ENCODE results near the gene PSMC5.

PSMC5 gene

DNA sequence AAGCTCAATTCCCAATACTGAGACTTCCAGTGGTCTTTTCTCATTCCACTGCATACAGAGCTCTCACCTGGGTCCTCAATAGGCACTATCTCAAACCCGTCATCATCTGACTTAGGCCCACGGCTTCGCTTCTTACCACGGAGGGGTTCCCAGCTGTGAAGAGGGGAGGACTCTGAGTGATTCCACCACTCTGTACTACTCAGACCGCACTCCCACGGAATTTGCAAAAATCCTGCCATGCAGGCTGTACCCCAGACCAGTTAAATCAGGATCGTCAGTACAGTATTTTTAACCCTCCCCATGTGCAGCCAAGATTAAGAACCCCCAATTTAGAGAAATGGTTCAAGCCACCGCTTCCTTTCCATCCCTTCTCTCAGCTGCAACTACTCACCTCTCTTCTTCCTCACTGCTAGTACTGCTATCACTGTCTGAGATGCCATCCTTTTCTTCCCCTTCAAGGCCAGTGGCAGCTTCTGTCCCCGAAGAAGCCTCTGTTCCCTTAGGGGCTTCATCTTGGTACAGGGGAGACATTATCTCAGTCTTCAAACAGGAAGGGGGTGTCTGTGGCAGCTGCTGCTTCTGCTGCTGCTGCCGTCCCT is 6.2 kb upstream of the PSMC5 start:
- DNase-seq (ENCODE audit: low read depth in 3 of 3) = no peak

DNA sequence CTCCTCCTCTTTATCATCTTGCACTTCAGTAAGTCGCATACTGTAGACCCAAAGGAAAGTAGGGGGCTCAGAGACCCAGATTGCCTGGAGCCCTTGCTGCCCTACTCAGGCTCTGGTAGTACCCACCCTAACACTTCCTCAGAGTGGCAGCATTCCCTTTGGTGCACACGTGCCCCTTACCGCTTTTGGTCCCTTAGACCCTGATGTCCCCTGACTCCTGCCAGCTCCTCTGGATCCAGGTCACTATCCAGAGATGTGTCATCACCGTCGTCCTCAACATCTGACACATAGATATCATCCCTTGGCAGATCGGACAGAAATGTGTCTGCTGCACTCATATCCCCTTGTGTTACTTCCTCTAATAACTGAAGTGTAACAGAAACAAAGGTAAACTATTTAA is 5.4 kb upstream of the PSMC5 start:
- no peak for DNase-seq (ENCODE audit: low read depth in 3 of 3)

DNA sequence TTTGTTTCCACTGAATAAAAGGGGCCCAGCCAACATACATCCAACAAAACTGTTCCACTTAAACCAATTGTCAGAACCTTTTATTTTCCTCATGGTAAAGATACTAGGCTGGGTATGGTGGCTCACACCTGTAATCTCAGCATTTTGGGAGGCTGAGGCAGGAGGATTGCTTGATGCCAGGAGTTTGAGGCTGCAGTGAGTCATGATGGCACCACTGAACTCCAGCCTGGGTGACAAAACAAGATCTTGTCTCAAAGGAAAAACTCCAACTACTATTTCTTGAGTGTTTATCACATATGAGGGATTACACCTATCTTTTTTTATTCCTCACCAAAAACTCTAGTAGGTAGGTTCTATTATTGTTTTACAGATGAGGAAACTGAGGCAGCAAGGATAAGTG is 4.7 kb upstream of the PSMC5 start:
- DNase-seq (ENCODE audit: low read depth in 3 of 3) = no peak

DNA sequence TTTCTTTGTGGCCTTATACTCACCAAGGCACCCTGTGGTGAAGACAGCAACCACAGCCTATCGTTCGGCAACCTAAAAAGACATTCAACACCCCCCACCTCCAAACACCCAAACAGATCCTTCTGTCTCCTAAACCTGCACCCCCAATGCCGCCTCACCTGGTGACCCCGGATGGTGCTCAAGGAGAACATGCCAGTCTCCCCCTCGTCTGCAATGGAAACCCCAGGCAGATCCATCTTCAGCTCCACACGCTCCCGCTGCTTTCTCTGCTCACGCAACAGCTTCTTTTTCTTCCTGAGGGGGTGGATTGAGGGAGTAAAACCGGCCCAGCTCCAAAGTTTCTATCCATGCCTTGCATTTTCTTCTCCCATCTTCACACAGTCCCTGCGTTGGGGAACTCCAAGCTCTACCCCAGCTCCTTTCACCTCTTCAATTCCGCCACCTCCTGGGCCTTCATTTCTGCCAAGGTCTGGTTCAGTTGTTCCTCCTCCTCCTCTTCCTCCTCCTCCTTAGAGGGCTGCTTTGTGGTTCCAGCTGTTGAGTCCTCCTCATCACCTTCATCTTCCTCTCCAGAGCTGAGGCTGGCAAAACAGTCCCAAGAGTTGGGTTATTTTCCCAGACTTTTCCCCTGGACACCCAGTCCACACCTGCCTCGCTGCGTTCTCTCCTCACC is 3.4 kb upstream of the PSMC5 start:
- DNase-seq (ENCODE audit: low read depth in 3 of 3) = no peak

DNA sequence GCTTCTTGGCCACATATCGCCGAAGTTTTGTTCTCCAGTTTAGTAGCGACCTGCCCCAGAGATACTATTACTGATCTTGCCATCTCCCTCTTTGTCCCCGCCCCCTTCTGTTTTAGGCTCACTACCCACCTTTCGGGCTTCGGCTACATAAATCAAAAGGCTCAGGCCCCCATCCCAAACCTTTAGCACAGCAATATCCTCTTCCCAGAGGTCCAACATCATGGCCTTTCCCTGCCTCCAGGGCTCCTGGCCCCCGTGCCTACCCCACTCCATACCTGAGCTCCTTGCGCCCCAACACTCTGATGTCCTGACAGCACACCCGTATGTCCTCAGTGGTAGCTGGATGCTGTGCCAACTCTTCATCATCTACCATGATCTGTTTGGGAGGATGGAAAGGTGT is 2.9 kb upstream of the PSMC5 start:
- no peak for DNase-seq (ENCODE audit: low read depth in 3 of 3)

DNA sequence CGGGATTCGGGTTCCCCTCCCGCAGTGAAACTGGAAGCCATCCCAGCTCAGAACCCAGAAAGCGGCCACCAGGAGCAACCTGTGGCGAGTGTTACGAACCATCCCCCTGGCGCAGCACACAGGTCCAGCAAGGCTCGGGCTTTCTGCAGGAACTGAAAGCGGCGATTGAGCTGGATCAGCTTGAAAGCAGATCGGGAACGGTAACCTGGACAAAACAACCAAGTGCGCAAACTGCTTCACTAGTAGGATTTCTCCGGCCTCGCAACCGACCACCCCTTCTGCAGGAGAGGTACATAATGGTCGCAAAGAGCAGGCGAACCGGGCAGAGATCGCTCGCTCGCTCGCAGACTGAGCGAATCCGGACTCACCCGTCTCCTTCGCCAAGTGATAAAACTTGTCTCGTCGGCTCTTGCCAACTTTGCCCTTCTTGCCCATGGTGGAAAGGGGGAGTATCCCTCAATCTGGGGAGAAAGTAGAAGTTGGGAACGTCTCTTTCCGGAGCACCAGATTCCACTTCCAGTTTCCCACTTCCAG is 696 bp upstream of the PSMC5 start:
- no peak for DNase-seq (ENCODE audit: low read depth in 3 of 3)

DNA sequence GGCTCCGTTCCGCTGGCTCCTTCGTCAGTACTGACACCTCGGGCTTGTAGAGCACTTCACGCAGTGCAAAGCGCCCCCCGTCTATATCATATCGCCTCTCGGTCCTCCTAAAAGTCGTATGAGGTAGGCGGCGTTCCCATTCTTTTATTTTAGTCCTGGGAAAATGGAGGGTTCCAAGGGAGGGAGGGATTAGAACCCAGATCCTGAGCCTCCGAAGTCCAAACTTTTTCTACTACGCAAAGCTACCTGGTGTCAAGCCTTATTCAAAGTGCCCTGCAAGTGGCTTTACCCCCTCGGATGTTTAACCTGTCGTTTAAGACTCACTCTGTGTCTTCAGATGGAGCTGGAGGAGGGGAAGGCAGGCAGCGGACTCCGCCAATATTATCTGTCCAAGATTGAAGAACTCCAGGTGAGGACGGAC is 580 bp downstream of the PSMC5 start:
- DNase-seq (ENCODE audit: low read depth in 3 of 3) = no peak

DNA sequence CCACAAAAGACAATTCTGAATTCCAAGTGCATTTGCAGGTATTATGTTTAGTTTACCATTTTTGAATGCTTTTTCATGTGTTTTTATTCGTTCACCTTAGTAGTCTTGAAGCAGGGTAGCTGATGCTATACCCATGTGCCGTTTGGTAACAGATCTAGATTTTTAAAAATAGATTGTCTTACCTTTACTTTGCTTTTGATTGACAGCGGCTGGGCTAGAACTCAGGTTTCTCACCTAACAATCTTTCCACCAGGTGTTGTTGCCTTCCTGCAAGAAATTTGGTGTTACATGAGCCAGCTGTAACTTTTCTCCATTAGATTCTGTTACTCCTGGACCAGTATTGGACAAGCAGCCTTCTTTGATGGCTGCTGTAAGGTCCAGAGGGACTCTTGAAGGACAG is 1.7 kb downstream of the PSMC5 start:
- DNase-seq (ENCODE audit: low read depth in 3 of 3) = no peak

DNA sequence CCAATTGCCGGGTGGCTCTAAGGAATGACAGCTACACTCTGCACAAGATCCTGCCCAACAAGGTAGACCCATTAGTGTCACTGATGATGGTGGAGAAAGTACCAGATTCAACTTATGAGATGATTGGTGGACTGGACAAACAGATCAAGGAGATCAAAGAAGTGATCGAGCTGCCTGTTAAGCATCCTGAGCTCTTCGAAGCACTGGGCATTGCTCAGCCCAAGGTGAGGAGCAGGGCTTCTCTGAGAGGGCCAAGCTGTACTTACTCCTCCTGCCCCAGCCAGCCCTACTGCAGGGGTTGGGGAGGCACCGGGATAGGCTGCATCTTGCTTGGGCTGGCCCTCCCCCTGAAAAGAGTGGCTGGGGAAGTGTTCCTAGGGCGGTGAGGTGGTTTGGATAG is 3.0 kb downstream of the PSMC5 start:
- DNase-seq (ENCODE audit: low read depth in 3 of 3) = no peak

DNA sequence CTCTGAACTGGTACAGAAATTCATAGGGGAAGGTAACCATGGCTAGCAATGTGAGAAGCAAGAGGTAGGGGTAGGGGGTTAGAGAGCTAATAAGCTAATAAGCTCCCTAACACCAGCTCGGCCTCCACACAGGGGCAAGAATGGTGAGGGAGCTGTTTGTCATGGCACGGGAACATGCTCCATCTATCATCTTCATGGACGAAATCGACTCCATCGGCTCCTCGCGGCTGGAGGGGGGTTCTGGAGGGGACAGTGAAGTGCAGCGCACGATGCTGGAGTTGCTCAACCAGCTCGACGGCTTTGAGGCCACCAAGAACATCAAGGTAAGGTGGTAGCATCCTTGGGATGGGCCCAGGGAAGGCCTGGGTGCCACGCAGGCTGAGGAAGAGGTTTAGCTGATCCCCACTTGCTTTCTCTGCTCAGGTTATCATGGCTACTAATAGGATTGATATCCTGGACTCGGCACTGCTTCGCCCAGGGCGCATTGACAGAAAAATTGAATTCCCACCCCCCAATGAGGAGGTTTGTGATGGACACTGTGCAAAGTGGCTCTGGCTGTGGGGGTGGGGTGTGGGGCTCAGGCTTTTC is 3.8 kb downstream of the PSMC5 start:
- DNase-seq (ENCODE audit: low read depth in 3 of 3) = no peak

DNA sequence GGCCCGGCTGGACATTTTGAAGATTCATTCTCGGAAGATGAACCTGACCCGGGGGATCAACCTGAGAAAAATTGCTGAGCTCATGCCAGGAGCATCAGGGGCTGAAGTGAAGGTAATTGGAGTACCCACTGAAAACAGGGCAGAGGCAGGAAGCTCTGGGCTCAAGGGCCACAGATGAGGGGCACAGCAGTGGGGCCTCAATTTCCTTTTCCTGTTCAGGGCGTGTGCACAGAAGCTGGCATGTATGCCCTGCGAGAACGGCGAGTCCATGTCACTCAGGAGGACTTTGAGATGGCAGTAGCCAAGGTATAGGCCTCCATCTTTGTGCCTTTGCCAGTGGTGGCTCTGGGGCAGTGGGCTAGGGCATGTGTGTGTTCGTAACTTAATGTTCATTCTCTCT is 4.3 kb downstream of the PSMC5 start:
- DNase-seq (ENCODE audit: low read depth in 3 of 3) = no peak

DNA sequence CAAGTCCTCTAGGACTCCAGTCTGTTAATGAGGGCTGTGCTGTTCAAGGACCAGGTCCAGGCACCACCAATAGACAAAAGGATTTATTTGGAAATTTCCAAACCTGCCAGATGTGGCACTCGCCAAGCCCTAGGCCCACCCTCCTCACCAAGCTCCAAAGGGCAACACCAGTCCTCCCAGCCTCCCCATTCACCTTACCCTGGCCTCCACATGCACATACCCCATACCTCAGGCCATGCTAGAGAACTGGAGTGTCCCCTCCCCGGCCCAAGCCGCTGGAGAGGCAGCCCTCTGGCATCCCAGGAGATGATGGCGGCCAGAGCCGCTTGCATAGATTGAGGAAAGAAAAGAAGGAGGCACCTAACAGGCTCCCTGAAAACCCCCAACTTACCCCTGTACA is 4.8 kb downstream of the PSMC5 start:
- no peak for DNase-seq (ENCODE audit: low read depth in 3 of 3)

DNA sequence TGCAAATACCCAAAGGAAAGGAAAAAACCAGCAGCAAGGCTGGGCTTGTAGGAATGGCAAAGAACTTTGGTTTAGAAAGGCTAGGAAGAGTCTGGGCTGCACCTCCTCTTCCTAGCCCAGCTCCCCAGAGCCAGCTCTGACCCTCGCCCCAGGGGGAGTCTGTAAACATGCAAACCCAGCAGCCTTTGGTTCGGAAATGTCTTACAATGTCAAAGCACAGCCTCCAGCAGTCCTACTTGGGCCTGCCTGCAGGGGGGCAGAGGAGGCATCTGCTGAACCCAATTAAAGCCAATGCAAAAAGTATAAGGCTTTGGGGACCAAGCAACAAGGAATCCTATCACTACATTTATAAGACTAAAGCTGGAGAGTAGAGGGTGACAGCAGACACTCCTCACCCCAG is 5.2 kb downstream of the PSMC5 start:
- no peak for DNase-seq (ENCODE audit: low read depth in 3 of 3)

DNA sequence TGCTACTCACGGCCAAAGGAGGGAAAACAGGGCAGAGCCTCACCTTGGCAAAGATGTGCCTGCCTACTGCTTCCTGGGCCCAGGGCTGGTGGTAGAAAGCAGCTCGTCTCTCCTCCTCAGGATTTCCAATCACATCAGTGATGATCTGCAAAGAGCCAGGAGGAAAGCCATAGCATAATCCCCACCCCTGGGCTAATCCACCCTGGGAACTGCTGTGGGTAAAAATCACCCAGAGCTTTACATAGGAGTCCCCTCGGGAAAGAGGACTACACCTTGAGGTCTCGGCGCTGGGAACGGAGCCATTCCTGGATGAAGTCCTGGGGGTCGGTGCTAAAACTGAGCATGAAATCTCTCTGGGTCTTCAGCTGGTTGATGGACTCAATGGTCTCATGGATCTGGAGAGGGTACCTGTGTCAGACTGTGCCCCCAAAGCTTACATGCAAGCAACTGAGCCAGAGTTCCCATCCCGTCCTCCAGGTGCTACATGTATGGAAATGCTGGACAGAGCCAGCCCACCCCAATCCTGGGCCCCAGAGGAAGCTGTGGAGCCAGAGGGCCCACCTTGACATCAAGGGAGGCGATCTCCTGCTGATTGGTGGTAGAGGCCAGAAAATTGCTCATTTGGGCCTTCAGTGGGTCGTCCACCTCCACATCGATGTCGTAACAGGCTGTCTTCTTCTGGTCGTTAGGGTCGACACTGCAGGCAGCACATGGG is 6.0 kb downstream of the PSMC5 start:
- no peak for DNase-seq (ENCODE audit: low read depth in 3 of 3)

DNA sequence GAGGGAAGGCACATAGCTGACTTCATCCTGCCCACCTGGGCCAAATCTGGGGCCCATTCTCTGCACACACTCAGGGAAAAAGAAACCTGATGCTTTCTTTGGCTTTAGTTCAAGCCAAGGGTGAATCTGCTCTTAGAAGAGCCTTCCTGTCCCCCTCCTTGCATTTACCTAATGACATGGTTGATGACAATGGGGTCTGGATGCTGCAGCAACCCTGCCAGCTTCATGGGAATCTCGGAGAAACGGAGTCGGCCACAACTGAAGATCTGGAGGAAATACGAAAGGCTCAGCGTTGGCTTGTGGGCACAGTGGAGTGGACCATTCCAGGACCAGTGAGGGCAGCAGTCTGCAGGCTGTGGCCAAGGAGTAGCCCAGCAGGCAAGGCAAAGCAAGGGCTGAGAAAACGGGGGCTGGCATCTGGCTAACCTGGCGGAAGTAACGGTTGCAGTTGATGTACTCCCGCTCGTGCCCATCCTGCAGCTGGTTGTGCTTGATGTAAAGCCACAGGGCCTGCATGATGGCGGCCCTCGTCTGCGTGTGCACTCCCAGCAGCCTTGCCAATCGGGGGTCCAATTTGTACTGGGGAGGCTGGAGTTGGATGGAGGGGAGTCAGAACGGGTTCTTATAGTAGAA is 6.6 kb downstream of the PSMC5 start:
- DNase-seq (ENCODE audit: low read depth in 3 of 3) = no peak

DNA sequence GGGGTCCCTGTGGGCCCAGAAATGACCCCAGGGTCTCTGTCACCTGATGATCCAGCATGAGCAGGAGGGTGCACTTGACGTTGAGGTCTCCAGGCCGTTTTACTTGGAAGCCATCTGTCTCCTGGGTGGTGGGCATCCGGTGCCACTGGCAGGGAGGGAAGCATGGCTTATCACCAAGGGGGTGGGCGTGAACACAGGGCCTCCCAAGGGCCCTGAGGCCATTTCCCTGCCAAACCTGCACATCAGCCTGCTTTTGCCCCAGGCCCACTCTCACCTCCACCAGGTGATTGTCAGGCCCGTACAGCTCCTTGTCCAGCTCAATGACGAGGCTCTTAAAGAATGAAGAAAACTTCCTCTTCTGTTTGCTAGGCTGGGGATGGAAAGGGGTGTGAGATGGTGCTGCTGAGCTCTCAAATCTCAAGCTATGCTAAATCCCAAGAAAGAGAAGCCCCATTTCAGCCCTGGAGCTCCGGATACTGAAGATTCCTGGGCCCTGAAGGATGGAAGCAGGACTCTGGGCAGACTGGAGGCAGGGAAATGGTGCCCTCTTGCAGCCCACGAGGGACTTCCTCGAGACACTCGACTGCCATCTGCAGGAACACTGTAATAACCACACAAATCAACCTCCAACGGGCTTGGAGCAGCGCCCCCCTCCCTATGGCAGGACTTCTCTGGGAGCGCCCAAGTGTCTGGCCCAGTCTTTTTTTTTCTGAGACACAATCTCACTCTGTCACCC is 7.4 kb downstream of the PSMC5 start:
- peak in 1 of 3 experiments; percentile 38 for DNase-seq (ENCODE audit: low read depth in 3 of 3)

DNA sequence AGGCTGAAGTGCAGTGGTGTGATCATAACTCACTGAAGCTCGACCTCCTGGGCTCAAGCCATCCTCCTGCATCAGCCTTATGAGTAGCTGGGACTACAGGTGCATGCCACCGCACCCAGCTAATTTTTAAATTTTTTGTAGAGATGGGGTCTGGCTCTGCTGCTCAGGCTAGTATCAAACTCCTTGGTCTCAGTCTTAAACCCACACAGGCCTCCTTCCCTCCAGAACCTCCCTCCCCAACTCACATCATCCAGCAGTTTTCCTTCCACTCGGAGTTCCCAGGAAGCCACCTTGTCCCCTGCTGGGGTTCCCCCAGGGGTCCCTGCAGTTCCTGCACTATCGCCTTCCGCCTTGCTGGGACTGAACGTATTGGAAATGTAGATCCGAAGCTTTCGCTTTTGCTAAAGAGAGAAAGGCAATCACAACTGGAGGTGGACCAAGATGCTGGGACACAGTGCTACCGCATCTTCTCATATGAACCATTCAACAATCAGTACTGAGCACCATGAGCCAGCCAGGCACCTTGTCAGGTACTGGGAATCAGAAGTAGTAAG is 8.0 kb downstream of the PSMC5 start:
- no peak for DNase-seq (ENCODE audit: low read depth in 3 of 3)

DNA sequence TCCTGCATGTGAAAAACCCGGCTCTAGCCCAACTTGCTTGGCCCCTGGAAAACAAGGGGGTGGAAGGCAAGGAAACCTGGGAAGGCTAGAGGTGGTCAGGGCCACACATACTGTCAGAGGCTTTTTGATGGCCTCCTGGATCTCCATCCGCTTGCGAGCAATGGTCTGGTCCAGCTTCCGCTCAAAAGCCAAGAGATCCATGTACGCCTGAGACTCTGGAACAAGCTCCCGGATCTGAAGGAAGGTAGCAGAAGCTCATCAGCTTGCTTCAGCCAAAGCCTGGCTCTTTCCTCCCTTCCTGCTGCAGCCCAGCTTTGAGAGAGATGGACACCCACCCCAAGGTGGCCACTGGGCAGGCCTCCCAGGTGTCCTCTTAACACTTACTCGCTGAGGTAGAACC is 9.6 kb downstream of the PSMC5 start:
- no peak for DNase-seq (ENCODE audit: low read depth in 3 of 3)

DNA sequence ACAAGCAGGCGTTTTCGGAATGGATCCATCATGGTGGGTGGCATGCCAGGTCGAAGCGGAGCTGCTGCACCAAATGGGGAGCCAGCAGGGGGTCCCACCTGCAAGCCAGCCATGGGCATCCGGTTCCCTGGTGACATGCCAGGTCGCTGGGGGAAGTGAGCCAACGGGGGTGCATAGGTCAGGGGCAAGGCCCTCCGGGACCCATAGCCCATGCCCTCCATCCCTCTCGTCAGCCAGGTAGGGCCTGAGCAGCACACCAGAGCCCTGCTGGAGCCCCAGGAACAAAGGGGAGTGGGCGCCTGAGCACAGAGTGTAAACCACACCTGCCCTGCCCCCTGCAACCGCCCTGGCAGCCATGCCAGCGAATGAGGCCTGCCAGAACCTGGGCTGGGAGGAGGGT is 10.2 kb downstream of the PSMC5 start:
- no peak for DNase-seq (ENCODE audit: low read depth in 3 of 3)

DNA sequence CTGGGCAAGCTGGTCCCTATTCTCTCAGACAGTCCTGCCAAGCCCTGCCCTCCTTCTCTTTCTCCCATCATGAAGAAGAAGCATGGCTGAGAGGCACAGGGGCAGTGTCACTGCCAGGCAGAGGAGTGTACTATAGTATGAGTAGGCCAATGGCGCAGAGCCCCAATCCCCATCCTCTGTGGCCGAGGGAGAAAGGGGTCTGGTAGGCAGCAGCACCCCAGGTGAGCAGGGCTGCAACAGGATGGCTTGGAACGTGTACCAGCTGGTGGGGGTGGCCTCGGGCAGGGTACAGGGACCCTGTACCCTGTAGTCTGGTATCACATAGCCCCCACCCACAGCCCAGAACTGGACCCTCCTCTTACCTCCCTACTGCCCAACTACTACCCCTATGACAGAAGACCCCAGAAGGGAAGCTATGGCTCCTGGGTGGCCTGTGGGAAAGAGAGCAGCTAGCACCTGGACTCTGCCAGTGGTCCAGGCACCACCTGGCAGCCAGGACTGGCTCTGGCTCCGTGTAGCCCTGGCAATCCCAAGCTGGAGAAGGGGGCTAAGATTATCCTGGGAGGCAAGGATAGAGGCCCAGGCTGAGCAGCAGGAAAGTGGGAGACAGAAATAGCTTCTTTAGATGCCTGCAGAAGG is 10.8 kb downstream of the PSMC5 start:
- no peak for DNase-seq (ENCODE audit: low read depth in 3 of 3)
